ENCODE measurements around the gene PAQR3.

PAQR3 gene

GRCh38 chr4:78938868-78939666, at the start of gene PAQR3:
PAQR3 (minus strand) TSS chr4:78939438; CDS start chr4:78939224, 214 bp downstream.
- DNase-seq, result no peak

- no peak for DNase-seq
These were observed 48.4 kb upstream of the PAQR3 start for GRCh38 chr4:78987683-78988082.

GRCh38 chr4:78984593-78984992, 45.4 kb upstream of the PAQR3 start:
- DNase-seq, result no peak

- no peak for DNase-seq
These were observed 36.6 kb upstream of the PAQR3 start for GRCh38 chr4:78975865-78976264.

GRCh38 chr4:78971776-78972175, 32.5 kb upstream of the PAQR3 start:
- DNase-seq, result no peak

- DNase-seq, result no peak
These were observed 32.1 kb upstream of the PAQR3 start for GRCh38 chr4:78971326-78971725.

- DNase-seq, result no peak
These were observed 23.4 kb upstream of the PAQR3 start for GRCh38 chr4:78962597-78963115.

GRCh38 chr4:78960926-78961325, 21.7 kb upstream of the PAQR3 start:
- no peak for DNase-seq

GRCh38 chr4:78956975-78957374, 17.7 kb upstream of the PAQR3 start:
- no peak for DNase-seq

- DNase-seq, result no peak
These were observed 14.8 kb upstream of the PAQR3 start for GRCh38 chr4:78953769-78954666.

- no peak for DNase-seq
These were observed 14.0 kb upstream of the PAQR3 start for GRCh38 chr4:78953231-78953630.

- no peak for DNase-seq
These were observed 12.7 kb upstream of the PAQR3 start for GRCh38 chr4:78951862-78952472.

GRCh38 chr4:78949735-78950134, 10.5 kb upstream of the PAQR3 start:
- DNase-seq, result no peak

- DNase-seq, result no peak
These were observed 6.5 kb upstream of the PAQR3 start for GRCh38 chr4:78945651-78946179.

GRCh38 chr4:78944381-78944780, 5.1 kb upstream of the PAQR3 start:
- no peak for DNase-seq

GRCh38 chr4:78940752-78941151, 1.5 kb upstream of the PAQR3 start:
- no peak for DNase-seq

- DNase-seq, result no peak
These were observed 400 bp upstream of the PAQR3 start for GRCh38 chr4:78939667-78940008.

- no peak for DNase-seq
These were observed 767 bp downstream of the PAQR3 start for GRCh38 chr4:78938474-78938867.

- no peak for DNase-seq
These were observed 1.4 kb downstream of the PAQR3 start for GRCh38 chr4:78937837-78938236.

GRCh38 chr4:78936989-78937388, 2.2 kb downstream of the PAQR3 start:
- DNase-seq, result no peak

GRCh38 chr4:78930016-78930629, 9.1 kb downstream of the PAQR3 start:
- DNase-seq, result no peak

- DNase-seq, result no peak
These were observed 10.4 kb downstream of the PAQR3 start for GRCh38 chr4:78928835-78929234.

- no peak for DNase-seq
These were observed 12.4 kb downstream of the PAQR3 start for GRCh38 chr4:78926826-78927225.

All from NCI-H187 treated with DMSO at 0.1 percent for 48 hours (cell line).